ENCODE data around the gene FYTTD1. TPM values are rescaled to one million over a fixed set of nuclear protein-coding genes. Genes with fewer than 3 reads are reported as not detected.

FYTTD1 gene
- total RNA-seq, 4 donors from 2014 or later = 34.2 to 46.2 (median 40.3) TPM

DNA sequence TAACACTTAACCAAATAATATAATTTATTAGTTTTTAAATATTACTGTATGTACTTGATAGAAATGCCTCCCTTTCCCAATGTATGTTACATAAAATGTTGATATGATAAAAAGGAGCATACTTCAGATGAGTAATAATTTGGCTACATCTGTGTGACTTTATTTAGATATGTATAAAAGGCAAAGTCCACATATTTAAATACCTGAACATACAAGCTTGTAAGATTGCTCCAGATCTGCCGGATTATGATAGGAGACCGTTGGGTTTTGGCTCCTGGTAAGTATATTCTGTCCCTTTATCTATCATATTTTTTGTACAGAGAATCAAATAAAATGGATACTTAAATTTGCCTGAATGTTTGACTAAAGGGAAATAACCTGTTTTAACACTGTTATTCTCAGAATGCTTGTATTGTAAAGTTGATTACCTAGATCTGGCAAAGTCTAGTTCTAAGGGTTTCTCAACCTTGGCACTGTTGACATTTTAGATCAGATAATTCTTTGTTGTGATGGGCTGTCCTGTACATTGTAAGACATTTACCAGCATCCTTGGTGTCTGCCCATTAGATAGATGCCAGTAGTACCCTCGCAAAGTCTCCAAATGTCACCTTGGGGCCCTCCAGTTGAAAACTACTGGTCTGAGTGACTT lies 79.8 kb downstream of the FYTTD1 start:
- no peak overlapping the region for H3K27ac ChIP-seq
- DNase-seq = no peak
- peaks cover 18 to 44% of the 10 kb centered on the region in 2 donors for H3K36me3 ChIP-seq
- no peaks in the 10 kb centered on the region for H3K9me3 ChIP-seq
- H3K4me3 ChIP-seq (replicated peaks in 1 of 3) = no peak overlapping the region
- no peaks in the 10 kb centered on the region for H3K27me3 ChIP-seq
- whole genome bisulfite sequencing, 2 donors = 94 to 97% methylated on average over 3 of the region's 3 CpGs
- no peaks in the 10 kb centered on the region for H3K4me1 ChIP-seq
- intact Hi-C loops (cut with DNase I) = no loop called here
- TF ChIP-seq POLR2A (IDR thresholded peaks at IDR 0.05) = no peak
- TF ChIP-seq, protein P1, sequence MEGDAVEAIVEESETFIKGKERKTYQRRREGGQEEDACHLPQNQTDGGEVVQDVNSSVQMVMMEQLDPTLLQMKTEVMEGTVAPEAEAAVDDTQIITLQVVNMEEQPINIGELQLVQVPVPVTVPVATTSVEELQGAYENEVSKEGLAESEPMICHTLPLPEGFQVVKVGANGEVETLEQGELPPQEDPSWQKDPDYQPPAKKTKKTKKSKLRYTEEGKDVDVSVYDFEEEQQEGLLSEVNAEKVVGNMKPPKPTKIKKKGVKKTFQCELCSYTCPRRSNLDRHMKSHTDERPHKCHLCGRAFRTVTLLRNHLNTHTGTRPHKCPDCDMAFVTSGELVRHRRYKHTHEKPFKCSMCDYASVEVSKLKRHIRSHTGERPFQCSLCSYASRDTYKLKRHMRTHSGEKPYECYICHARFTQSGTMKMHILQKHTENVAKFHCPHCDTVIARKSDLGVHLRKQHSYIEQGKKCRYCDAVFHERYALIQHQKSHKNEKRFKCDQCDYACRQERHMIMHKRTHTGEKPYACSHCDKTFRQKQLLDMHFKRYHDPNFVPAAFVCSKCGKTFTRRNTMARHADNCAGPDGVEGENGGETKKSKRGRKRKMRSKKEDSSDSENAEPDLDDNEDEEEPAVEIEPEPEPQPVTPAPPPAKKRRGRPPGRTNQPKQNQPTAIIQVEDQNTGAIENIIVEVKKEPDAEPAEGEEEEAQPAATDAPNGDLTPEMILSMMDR (IDR thresholded peaks at IDR 0.05) = no peak

DNA sequence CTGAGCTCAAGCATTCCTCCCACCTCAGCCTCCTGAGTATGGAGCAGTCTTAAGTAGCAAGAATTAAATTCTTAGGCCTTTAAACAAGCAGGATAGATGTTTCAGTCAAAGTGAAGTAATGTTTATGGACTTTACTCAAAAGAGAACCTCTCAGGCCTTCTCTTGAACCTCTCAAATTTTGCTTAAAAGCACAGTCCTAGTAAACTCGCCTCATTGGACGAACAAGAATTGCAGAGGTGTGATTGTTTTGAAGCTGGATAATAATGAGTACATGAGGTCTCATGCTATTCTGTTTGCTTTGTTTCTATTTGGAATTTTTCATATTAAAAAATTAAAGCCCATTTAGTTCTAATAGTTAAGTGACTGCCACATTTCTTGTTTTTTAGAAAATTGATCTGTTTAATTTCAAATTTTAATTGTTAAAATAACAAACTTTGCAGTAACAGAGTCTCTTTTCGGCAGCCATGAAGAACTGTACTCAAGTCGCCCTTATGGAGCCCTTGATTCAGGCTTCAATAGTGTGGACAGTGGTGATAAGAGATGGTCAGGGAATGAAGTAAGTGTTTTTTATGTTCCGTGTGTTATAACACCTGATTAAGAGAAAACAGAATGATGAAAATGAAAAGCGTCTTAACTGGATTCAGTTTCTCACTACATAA lies 80.8 kb downstream of the FYTTD1 start:
- H3K27me3 ChIP-seq = no peaks in the 10 kb centered on the region
- intact Hi-C loops (cut with DNase I) = no loop called here
- DNase-seq = no peak
- TF ChIP-seq, protein P1 (IDR thresholded peaks at IDR 0.05) = no peak
- no peak for TF ChIP-seq POLR2A (IDR thresholded peaks at IDR 0.05)
- H3K9me3 ChIP-seq = no peaks in the 10 kb centered on the region
- no peak overlapping the region for H3K4me3 ChIP-seq (replicated peaks in 1 of 3)
- WGBS, 2 donors = 76% methylated on average over 6 of the region's 6 CpGs
- no peak overlapping the region for H3K27ac ChIP-seq
- no peaks in the 10 kb centered on the region for H3K4me1 ChIP-seq
- H3K36me3 ChIP-seq = peaks cover 18 to 48% of the 10 kb centered on the region in 2 donors

DNA sequence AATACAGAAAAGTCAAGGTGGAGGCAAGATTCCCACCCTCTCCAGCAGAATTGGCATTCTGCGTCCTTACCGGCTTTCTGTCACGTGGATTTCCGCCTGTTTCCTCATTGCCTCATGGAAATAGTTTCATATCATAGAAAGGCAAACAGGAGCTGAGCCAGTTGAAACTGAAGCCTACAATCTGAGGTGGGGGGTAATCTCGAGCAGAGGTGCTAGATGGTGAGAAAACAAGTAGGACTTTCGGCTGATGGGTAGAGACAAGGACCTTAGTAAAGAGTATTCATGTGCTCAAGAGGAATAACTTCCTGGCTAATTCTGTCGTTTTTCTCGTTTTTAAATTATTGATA lies 81.3 kb downstream of the FYTTD1 start:
- no peak for DNase-seq
- H3K4me1 ChIP-seq = no peaks in the 10 kb centered on the region
- no peak overlapping the region for H3K4me3 ChIP-seq (replicated peaks in 1 of 3)
- H3K27ac ChIP-seq = no peak overlapping the region
- no peaks in the 10 kb centered on the region for H3K27me3 ChIP-seq
- TF ChIP-seq, protein P1 (IDR thresholded peaks at IDR 0.05) = no peak
- no peak for TF ChIP-seq POLR2A (IDR thresholded peaks at IDR 0.05)
- 91 to 96% methylated on average over 8 of the region's 8 CpGs for WGBS, 2 donors
- intact Hi-C loops (cut with DNase I) = no loop called here
- H3K9me3 ChIP-seq = no peaks in the 10 kb centered on the region
- peaks cover 18 to 48% of the 10 kb centered on the region in 2 donors for H3K36me3 ChIP-seq

DNA sequence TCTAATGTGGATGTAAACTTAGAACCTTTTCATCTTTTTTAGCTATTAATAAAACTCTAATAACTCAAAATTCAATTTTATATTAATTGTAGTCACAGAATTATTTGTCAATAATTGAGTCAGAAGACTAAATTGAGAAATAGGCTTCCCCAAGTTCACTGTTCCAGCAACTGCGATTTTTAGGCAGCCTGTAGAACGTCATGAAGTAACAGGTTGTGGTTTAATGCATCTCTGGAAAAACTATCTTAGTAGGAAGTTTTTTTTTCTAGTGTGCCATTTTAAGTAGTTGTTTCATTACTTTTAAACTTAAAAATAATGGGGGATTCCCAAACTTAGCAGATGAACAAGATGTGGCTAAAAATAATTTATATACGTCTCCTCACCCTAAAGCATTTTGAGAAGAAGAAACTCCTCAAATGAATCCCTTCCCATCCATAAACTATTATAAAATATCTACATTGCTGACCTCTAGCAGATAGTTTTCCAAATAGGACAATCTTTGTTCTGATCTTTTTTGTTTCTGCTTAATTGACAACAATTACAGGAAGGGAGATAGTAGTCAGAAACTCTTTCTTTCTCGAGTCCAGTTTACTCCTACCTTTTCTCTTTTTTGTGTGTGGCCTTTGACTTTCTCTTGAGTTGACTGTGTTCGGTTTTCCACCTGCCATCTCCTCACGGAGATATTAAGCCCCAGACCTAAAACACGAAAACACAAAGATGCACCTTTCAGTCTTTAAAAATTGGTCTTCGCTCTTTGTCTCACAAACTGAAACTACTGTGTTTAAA lies 84.4 kb downstream of the FYTTD1 start:
- no peaks in the 10 kb centered on the region for H3K27me3 ChIP-seq
- H3K4me1 ChIP-seq = no peaks in the 10 kb centered on the region
- TF ChIP-seq, protein P1 (IDR thresholded peaks at IDR 0.05) = no peak
- TF ChIP-seq POLR2A (IDR thresholded peaks at IDR 0.05) = no peak
- H3K9me3 ChIP-seq = no peaks in the 10 kb centered on the region
- no peak for DNase-seq
- no peak overlapping the region for H3K27ac ChIP-seq
- 92 to 93% methylated on average over 8 of the region's 8 CpGs for WGBS, 2 donors
- H3K4me3 ChIP-seq (replicated peaks in 1 of 3) = no peak overlapping the region
- intact Hi-C loops (cut with DNase I) = no loop called here
- H3K36me3 ChIP-seq = peaks cover 11 to 36% of the 10 kb centered on the region in 2 donors

DNA sequence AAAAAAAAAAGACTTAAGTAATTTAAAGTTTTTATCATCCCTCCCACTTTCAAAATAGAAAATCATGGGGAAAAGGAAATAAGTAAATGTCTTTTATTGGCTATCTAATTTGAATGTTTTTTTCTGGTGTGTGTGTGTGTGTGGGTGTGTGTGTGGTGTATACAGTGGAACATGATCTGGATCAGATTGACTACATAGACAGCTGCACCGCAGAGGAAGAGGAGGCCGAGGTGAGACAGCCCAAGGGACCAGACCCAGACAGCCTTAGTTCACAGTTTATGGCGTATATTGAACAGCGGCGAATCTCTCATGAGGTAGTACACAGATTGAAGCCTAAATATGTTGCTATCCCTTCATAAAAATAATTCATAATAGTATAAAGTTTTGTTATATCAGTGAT lies 85.8 kb downstream of the FYTTD1 start:
- H3K9me3 ChIP-seq = no peaks in the 10 kb centered on the region
- peaks cover 21 to 42% of the 10 kb centered on the region in 2 donors for H3K36me3 ChIP-seq
- WGBS, 2 donors = 97 to 98% methylated on average over 5 of the region's 5 CpGs
- DNase-seq = no peak
- TF ChIP-seq, protein P1 (IDR thresholded peaks at IDR 0.05) = no peak
- no peak for TF ChIP-seq POLR2A (IDR thresholded peaks at IDR 0.05)
- intact Hi-C loops (cut with DNase I) = no loop called here
- H3K4me3 ChIP-seq (replicated peaks in 1 of 3) = no peak overlapping the region
- H3K27ac ChIP-seq = no peak overlapping the region
- H3K27me3 ChIP-seq = no peaks in the 10 kb centered on the region
- H3K4me1 ChIP-seq = no peaks in the 10 kb centered on the region

Data from thyroid gland (tissue), 4 donors.